HepG2 (cell line): ENCODE results near the gene NEURL2. TPM values are rescaled to one million over a fixed set of nuclear protein-coding genes. Genes with fewer than 3 reads are reported as not detected.

Experiments
- ELF1 ChIP-seq: sonication (generic); formaldehyde crosslinking; IDR thresholded peaks from 2 replicates; pipeline ENCODE4 v1.4.0; 2020; ENCODE audit warnings: missing genetic modification reagents
- FOXP1 ChIP-seq, 2 experiments: fragments of 450-650 bp in 1 of 2; IDR thresholded peaks; 2 replicates each; pipeline ENCODE4 v1.6.1; 2017 to 2018; ENCODE audit warnings: antibody characterized with exemption in 1 of 2
- HDAC2 ChIP-seq: sonication (generic); formaldehyde crosslinking; IDR thresholded peaks from 2 replicates; pipeline ENCODE4 v1.4.0; 2020; ENCODE audit warnings: missing genetic modification reagents
- KAT8 ChIP-seq: IDR thresholded peaks from 2 replicates; pipeline ENCODE4 v1.6.1; 2016; ENCODE audit warnings: missing genetic modification reagents, missing compliant biosample characterization
- MAFG ChIP-seq: sonication (generic); formaldehyde crosslinking; IDR thresholded peaks from 2 replicates; pipeline ENCODE4 v1.5.1; 2020; ENCODE audit warnings: mild to moderate bottlenecking, missing genetic modification reagents
- NFYB ChIP-seq: sonication (generic); formaldehyde crosslinking; IDR thresholded peaks from 2 replicates; pipeline ENCODE4 v1.4.0; 2020; ENCODE audit warnings: missing genetic modification reagents
- NRL ChIP-seq: sonication (generic); formaldehyde crosslinking; IDR thresholded peaks from 2 replicates; pipeline ENCODE4 v1.5.0; 2020; ENCODE audit warnings: missing genetic modification reagents, mild to moderate bottlenecking, moderate library complexity, borderline replicate concordance
- PBX3 ChIP-seq: sonication (generic); formaldehyde crosslinking; IDR thresholded peaks from 2 replicates; pipeline ENCODE4 v1.8.1; 2023; ENCODE audit warnings: missing genetic modification reagents, inconsistent platforms, borderline replicate concordance
- POGZ ChIP-seq: sonication (generic); formaldehyde crosslinking; IDR thresholded peaks from 2 replicates; pipeline ENCODE4 v1.4.0; 2020; ENCODE audit warnings: mild to moderate bottlenecking, missing genetic modification reagents
- RAD21 ChIP-seq: fragments of 450-650 bp; formaldehyde crosslinking; IDR thresholded peaks from 2 replicates; pipeline ENCODE4 v1.5.0; 2020; ENCODE audit warnings: mild to moderate bottlenecking
- SKI ChIP-seq: fragments of 450-650 bp; IDR thresholded peaks from one replicate; pipeline ENCODE4 v1.6.1; 2018; ENCODE audit warnings: mild to moderate bottlenecking; ENCODE audit not compliant: partially characterized antibody
- SRSF9 ChIP-seq: fragments of 200-400 bp; formaldehyde crosslinking; IDR thresholded peaks from 2 replicates; pipeline ENCODE4 v1.6.1; 2018; ENCODE audit warnings: borderline replicate concordance, mild to moderate bottlenecking, low read depth, low read length; ENCODE audit not compliant: insufficient read depth, poor library complexity, severe bottlenecking
- TARDBP ChIP-seq: sonication (generic); formaldehyde crosslinking; IDR thresholded peaks from 2 replicates; pipeline ENCODE4 v1.8.0; 2022; ENCODE audit warnings: mild to moderate bottlenecking, missing genetic modification reagents
- TGIF2 ChIP-seq: IDR thresholded peaks from 2 replicates; pipeline ENCODE4 v1.6.1; 2016; ENCODE audit warnings: control low read depth, missing compliant biosample characterization
- ZFX ChIP-seq: sonication (generic); formaldehyde crosslinking; IDR thresholded peaks from 2 replicates; pipeline ENCODE4 v1.4.0; 2020; ENCODE audit warnings: mild to moderate bottlenecking, low read depth, missing genetic modification reagents, moderate library complexity
- ZMAT5 ChIP-seq: sonication (generic); formaldehyde crosslinking; IDR thresholded peaks from 2 replicates; pipeline ENCODE4 v1.5.0; 2020; ENCODE audit warnings: mild to moderate bottlenecking, low read depth, missing genetic modification reagents, borderline replicate concordance
- ZNF331 ChIP-seq: sonication (generic); formaldehyde crosslinking; IDR thresholded peaks from 2 replicates; pipeline ENCODE4 v1.4.0; 2020; ENCODE audit warnings: missing genetic modification reagents
- ZNF335 ChIP-seq: sonication (generic); formaldehyde crosslinking; IDR thresholded peaks from 2 replicates; pipeline ENCODE4 v1.4.0; 2020; ENCODE audit warnings: missing genetic modification reagents
- polyA plus RNA-seq, 8 experiments: library from polyadenylated mRNA; depleted of rRNA in 3 of 8; stranded (reverse) in 7 of 8; unstranded in 1 of 8; fragments of >200 nt; fragmentation: Illumina TruSeq in 4 of 8; extraction: Trizol in 4 of 8; gene quantifications; 2 replicates each; pipeline versions ENCODE4 v1.2.1 to v1.2.3, GENCODE V29; 2011 to 2016; ENCODE audit warnings: low read depth in 4 of 8, missing spikeins in 1 of 8, mixed read lengths in 1 of 8; ENCODE audit not compliant: insufficient read depth in 1 of 8
- total RNA-seq, 5 experiments: library from RNA; depleted of rRNA; stranded (reverse); fragments of >200 nt; fragmentation: Illumina TruSeq; extraction: Trizol; gene quantifications; 2 replicates each; pipeline ENCODE4 v1.2.3, GENCODE V29; 2016; ENCODE audit warnings: low read depth in 1 of 5
- TF ChIP-seq, protein P1 (sequence below): IDR thresholded peaks from 2 replicates; pipeline ENCODE4 v1.6.1; 2016; ENCODE audit warnings: missing compliant biosample characterization, missing genetic modification reagents, borderline replicate concordance
- TF ChIP-seq, protein P2 (sequence below): sonication (generic); formaldehyde crosslinking; IDR thresholded peaks from 2 replicates; pipeline ENCODE4 v1.5.0; 2020; ENCODE audit warnings: missing genetic modification reagents
- TF ChIP-seq, protein P3 (sequence below): sonication (generic); formaldehyde crosslinking; IDR thresholded peaks from 2 replicates; pipeline ENCODE4 v1.4.0; 2020; ENCODE audit warnings: missing genetic modification reagents

Gene NEURL2
- total and polyA plus RNA-seq, 2 of the 13 experiments (the other 11 are each of a cell fraction or from before 2014, with no cell fraction given): 7.2 to 9.7 TPM

GRCh38 chr20:45924391-45925261, 33.6 kb upstream of the NEURL2 start (continued):
- TF ChIP-seq, protein P1, sequence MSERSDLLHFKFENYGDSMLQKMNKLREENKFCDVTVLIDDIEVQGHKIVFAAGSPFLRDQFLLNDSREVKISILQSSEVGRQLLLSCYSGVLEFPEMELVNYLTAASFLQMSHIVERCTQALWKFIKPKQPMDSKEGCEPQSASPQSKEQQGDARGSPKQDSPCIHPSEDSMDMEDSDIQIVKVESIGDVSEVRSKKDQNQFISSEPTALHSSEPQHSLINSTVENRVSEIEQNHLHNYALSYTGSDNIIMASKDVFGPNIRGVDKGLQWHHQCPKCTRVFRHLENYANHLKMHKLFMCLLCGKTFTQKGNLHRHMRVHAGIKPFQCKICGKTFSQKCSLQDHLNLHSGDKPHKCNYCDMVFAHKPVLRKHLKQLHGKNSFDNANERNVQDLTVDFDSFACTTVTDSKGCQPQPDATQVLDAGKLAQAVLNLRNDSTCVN (CRISPR knock-in tag): peak; percentile 5; the same call in 1 of the 2 replicates
- TF ChIP-seq, protein P2, sequence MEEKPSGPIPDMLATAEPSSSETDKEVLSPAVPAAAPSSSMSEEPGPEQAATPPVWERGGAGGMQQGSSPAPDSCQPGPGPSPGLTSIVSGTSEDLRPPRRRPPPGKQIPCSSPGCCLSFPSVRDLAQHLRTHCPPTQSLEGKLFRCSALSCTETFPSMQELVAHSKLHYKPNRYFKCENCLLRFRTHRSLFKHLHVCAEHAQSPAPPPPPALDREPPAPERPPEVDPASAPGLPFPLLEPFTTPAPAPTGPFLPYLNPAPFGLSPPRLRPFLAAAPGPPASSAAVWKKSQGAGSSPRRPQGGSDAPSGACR (CRISPR knock-in tag): 0 out of 2 replicates have a peak, but pooled peaks have one; percentile 19
- TF ChIP-seq ZNF335 (CRISPR knock-in tag) (peak; percentile 38; the same call in 1 of the 2 replicates), RAD21 (CRISPR knock-in tag) (peak; percentile 25; the same call in 1 of the 2 replicates), POGZ (no peak), MAFG (peak; percentile 95), HDAC2 (no peak; the same call in 1 of the 2 replicates), PBX3 (CRISPR knock-in tag) (no peak), ZNF331 (0 out of 2 replicates have a peak, but pooled peaks have one; percentile 29), NRL (peak; percentile 51; the same call in 1 of the 2 replicates), NFYB (CRISPR knock-in tag) (no peak), ZFX (CRISPR knock-in tag) (peak; percentile 42; the same call in 1 of the 2 replicates), SRSF9 (no peak), TARDBP (peak; percentile 67; the same call in 1 of the 2 replicates), KAT8 (CRISPR knock-in tag) (peak; percentile 43; the same call in 1 of the 2 replicates), FOXP1 (IDR thresholded peaks at IDR 0.05) (no peak), FOXP1 (CRISPR knock-in tag; IDR thresholded peaks at IDR 0.05) (peak; percentile 64; the same call in 1 of the 2 replicates), ELF1 (CRISPR knock-in tag) (no peak), SKI (peak; percentile 8), ZMAT5 (CRISPR knock-in tag) (0 out of 2 replicates have a peak, but pooled peaks have one; percentile 27), TGIF2 (CRISPR knock-in tag) (0 out of 2 replicates have a peak, but pooled peaks have one; percentile 31)
- TF ChIP-seq, protein P3, sequence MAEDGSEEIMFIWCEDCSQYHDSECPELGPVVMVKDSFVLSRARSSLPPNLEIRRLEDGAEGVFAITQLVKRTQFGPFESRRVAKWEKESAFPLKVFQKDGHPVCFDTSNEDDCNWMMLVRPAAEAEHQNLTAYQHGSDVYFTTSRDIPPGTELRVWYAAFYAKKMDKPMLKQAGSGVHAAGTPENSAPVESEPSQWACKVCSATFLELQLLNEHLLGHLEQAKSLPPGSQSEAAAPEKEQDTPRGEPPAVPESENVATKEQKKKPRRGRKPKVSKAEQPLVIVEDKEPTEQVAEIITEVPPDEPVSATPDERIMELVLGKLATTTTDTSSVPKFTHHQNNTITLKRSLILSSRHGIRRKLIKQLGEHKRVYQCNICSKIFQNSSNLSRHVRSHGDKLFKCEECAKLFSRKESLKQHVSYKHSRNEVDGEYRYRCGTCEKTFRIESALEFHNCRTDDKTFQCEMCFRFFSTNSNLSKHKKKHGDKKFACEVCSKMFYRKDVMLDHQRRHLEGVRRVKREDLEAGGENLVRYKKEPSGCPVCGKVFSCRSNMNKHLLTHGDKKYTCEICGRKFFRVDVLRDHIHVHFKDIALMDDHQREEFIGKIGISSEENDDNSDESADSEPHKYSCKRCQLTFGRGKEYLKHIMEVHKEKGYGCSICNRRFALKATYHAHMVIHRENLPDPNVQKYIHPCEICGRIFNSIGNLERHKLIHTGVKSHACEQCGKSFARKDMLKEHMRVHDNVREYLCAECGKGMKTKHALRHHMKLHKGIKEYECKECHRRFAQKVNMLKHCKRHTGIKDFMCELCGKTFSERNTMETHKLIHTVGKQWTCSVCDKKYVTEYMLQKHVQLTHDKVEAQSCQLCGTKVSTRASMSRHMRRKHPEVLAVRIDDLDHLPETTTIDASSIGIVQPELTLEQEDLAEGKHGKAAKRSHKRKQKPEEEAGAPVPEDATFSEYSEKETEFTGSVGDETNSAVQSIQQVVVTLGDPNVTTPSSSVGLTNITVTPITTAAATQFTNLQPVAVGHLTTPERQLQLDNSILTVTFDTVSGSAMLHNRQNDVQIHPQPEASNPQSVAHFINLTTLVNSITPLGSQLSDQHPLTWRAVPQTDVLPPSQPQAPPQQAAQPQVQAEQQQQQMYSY: no peak
